Gastrocnemius medialis (tissue), 4 donors: ENCODE results near the gene PRKCD. TPM values are rescaled to one million over a fixed set of nuclear protein-coding genes. Genes with fewer than 3 reads are reported as not detected.

Experiments used
- ATAC-seq, 2 donors: fragments of 150-250 bp; one replicate each; pipeline ENCODE4 v1.9.1; 2016
- DNase-seq, 2 donors: peaks; one replicate each; pipeline ENCODE4 v3.0.0-alpha.2; 2019
- H3K27ac ChIP-seq, 4 donors: fragments of 200-600 bp; sonication (generic); 1 replicate in 1 of 4; 2 replicates in 3 of 4; pipeline ENCODE4 v1.5.1; 2016 to 2018; ENCODE audit warnings: mild to moderate bottlenecking in 2 of 4, moderate library complexity in 1 of 4
- H3K27me3 ChIP-seq, 3 donors: fragments of 200-600 bp; sonication (generic) in 2 of 3; 1 replicate in 1 of 3; 2 replicates in 2 of 3; pipeline versions ENCODE4 v1.5.1 to v1.6.0; 2016 to 2019; ENCODE audit warnings: mild to moderate bottlenecking in 1 of 3, moderate library complexity in 1 of 3
- H3K36me3 ChIP-seq, 2 donors: fragments of 200-600 bp; sonication (generic) in 1 of 2; one replicate each; pipeline ENCODE4 v1.5.1; 2017 to 2018
- H3K4me1 ChIP-seq, 2 donors: fragments of 200-600 bp; sonication (generic) in 1 of 2; one replicate each; pipeline ENCODE4 v1.5.1; 2016 to 2017; ENCODE audit warnings: mild to moderate bottlenecking in 2 of 2
- H3K4me3 ChIP-seq, 4 donors: fragments of 200-600 bp; sonication (generic) in 3 of 4; 1 replicate in 1 of 4; 2 replicates in 3 of 4; pipeline ENCODE4 v1.5.1; 2016 to 2019; ENCODE audit warnings: mild to moderate bottlenecking in 2 of 4
- H3K9me3 ChIP-seq, 3 donors: fragments of 200-600 bp; sonication (generic) in 2 of 3; 1 replicate in 1 of 3; 2 replicates in 2 of 3; pipeline ENCODE4 v1.5.1; 2016 to 2019
- POLR2A ChIP-seq, 2 donors: fragments of 450-650 bp; IDR thresholded peaks; one replicate each; pipeline ENCODE4 v1.6.1; 2017; ENCODE audit warnings: antibody characterized with exemption in 2 of 2, mild to moderate bottlenecking in 2 of 2, moderate library complexity in 2 of 2
- in situ Hi-C, 4 donors: fragments of 200-750 bp; cut with MboI; loops; one replicate each; pipeline versions ENCODE4 v1.15.0 to v1.8.0; 2017; ENCODE audit warnings: low sequenced_read_pairs in 4 of 4
- intact Hi-C: fragments of 100-400 bp; cut with DNase I; formaldehyde crosslinking; loops from one replicate; pipeline ENCODE4 v1.15.1; 2023; ENCODE audit warnings: low total_unique reads
- total RNA-seq, 4 donors: library from RNA; depleted of rRNA; stranded (reverse); fragments of >200 nt; gene quantifications; one replicate each; pipeline versions ENCODE4 v1.1.0 to v1.2.3, GENCODE V29; 2016
- TF ChIP-seq, protein P1 (sequence below), 5 experiments: fragments of 450-650 bp in 3 of 5; fragments of 200-600 bp in 2 of 5; sonication (generic) in 2 of 5; IDR thresholded peaks in 4 of 5; conservative IDR thresholded peaks in 1 of 5; 1 replicate in 4 of 5; 2 replicates in 1 of 5; pipeline ENCODE4 v1.5.1; 2016 to 2019; ENCODE audit warnings: antibody characterized with exemption in 5 of 5, mild to moderate bottlenecking in 3 of 5, moderate library complexity in 3 of 5

The PRKCD gene
- total RNA-seq, 4 donors from 2014 or later = 2.1 to 5.9 (median 3.4) TPM

DNA sequence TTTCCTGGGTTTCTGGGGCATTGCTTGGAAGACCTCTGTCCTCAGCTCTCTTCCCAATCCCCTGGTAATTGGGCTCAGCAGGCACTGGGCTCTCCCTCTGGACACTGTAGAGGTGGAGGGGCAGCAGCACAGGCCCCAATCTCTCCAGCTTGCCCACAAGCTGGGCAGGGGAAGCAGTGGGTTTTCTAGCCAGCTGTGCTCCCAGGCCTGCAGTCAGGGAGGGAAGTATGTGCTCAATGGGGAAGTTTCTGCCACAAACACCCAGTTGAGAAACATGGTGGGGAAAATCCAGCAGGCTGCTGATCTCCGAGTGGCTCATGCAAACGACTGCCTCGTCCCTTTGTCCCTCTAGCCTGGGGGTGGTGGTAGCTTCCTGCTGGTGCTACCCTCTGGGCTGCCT is 18.0 kb upstream of the PRKCD start:
- H3K36me3 ChIP-seq = no peaks in the 10 kb centered on the region
- no peak overlapping the region for H3K4me3 ChIP-seq
- in situ Hi-C loops = no loop called here
- DNase-seq (no peak), ATAC-seq (no peak)
- no peaks in the 10 kb centered on the region for H3K27me3 ChIP-seq
- H3K9me3 ChIP-seq = no peaks in the 10 kb centered on the region
- no peak overlapping the region for H3K27ac ChIP-seq
- peaks cover 1 to 13% of the 10 kb centered on the region in 2 donors for H3K4me1 ChIP-seq
- intact Hi-C loops = no loop called here
- no peak for TF ChIP-seq POLR2A (IDR thresholded peaks at IDR 0.05)
- TF ChIP-seq, protein P1, sequence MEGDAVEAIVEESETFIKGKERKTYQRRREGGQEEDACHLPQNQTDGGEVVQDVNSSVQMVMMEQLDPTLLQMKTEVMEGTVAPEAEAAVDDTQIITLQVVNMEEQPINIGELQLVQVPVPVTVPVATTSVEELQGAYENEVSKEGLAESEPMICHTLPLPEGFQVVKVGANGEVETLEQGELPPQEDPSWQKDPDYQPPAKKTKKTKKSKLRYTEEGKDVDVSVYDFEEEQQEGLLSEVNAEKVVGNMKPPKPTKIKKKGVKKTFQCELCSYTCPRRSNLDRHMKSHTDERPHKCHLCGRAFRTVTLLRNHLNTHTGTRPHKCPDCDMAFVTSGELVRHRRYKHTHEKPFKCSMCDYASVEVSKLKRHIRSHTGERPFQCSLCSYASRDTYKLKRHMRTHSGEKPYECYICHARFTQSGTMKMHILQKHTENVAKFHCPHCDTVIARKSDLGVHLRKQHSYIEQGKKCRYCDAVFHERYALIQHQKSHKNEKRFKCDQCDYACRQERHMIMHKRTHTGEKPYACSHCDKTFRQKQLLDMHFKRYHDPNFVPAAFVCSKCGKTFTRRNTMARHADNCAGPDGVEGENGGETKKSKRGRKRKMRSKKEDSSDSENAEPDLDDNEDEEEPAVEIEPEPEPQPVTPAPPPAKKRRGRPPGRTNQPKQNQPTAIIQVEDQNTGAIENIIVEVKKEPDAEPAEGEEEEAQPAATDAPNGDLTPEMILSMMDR (IDR thresholded peaks at IDR 0.05 in 4 of 5, conservative IDR thresholded peaks at IDR 0.05 in 1 of 5) = no peak

DNA sequence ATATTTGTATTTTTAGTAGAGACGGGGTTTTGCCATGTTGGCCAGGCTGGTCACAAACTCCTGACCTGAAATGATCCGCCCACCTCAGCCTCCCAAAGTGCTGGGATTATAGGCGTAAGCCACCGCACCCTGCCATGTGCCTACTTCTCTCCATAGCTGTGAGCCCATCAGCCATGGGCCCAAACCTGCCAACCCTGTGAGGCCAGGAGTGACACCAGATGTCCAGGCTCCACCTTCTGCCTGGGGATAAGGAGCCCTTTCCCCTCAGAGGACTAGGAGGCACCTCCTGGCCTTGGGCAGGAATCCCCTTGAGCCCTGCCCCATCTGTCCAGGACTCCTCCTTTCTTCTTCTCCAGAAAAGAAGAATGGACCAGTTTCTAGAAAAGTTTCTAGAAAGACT is 16.6 kb upstream of the PRKCD start:
- H3K27ac ChIP-seq = no peak overlapping the region
- no peaks in the 10 kb centered on the region for H3K9me3 ChIP-seq
- in situ Hi-C loops = no loop called here
- ATAC-seq (no peak), DNase-seq (no peak)
- TF ChIP-seq, protein P1 (IDR thresholded peaks at IDR 0.05 in 4 of 5, conservative IDR thresholded peaks at IDR 0.05 in 1 of 5) = no peak
- TF ChIP-seq POLR2A (IDR thresholded peaks at IDR 0.05) = no peak
- no peaks in the 10 kb centered on the region for H3K27me3 ChIP-seq
- peaks cover 6 to 17% of the 10 kb centered on the region in 2 donors for H3K4me1 ChIP-seq
- no peak overlapping the region for H3K4me3 ChIP-seq
- no peaks in the 10 kb centered on the region for H3K36me3 ChIP-seq
- intact Hi-C loops = no loop called here

DNA sequence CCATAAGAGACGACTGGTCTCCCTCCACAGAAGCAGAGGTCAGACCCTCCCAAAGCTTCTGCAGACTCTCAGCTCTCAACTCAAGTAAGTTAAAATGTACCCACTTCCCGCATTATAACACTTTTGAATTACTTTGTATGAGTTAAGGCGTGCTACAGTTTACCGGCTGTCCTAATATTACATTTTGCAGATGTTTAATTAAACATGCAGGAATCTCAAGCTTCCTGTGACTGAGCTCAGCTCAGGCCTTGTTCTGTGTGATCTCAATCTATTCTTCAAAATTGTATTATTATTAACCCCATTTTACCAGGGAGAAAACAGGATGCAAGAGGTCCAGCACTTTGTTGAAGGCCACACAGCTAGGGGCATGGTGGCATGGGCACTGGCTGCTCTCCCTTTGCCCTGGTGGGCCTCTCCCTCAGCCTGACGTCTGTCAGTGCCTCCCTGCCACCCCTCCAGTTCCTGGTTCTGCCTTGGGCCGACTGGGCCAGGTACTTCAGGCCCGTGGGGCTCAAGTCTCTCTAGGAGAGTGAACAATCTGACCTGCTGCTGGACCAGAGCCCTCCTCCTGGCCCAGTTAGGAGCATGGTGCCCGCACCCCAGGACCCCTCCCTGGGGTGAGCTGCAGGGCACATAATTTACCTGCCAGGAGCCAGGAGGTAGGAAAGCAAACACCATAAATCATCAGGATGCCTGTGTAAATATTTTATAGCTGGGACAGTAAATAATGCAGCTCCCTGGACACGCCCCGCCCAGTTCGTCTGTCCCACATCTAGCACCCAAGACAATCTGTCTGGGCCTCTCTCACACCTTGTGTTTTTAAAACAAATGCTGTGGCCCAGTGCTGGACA is 15.9 kb upstream of the PRKCD start:
- in situ Hi-C loops (no loop called here), intact Hi-C loops (no loop called here)
- Histone ChIP-seq H3K9me3 (no peaks in the 10 kb centered on the region), H3K27ac (no peak overlapping the region), H3K4me1 (peaks cover 6 to 17% of the 10 kb centered on the region in 2 donors), H3K4me3 (no peak overlapping the region), H3K27me3 (no peaks in the 10 kb centered on the region), H3K36me3 (no peaks in the 10 kb centered on the region)
- TF ChIP-seq POLR2A (IDR thresholded peaks at IDR 0.05) = no peak
- TF ChIP-seq, protein P1 (IDR thresholded peaks at IDR 0.05 in 4 of 5, conservative IDR thresholded peaks at IDR 0.05 in 1 of 5) = no peak
- ATAC-seq (no peak), DNase-seq (no peak)

DNA sequence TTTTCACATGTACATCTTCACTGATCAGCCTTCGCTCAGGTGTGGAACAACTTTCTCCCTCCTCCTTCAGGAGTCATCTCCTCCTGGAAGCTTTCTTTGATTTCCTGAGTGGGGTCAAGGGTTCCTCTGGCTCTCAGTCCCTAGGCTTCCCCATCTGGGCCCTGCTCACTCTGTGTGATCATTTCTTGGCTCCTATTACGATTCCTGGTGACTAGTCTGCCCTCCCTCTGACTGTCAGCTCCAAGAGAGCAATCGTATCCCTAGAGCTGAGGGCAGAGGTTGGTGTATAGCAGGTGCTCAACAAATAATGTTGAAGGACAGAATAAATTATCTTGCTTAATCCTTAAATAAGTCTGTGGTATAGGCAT is 15.3 kb upstream of the PRKCD start:
- no peak for DNase-seq
- H3K27me3 ChIP-seq = no peaks in the 10 kb centered on the region
- in situ Hi-C loops (no loop called here), intact Hi-C loops (no loop called here)
- no peaks in the 10 kb centered on the region for H3K36me3 ChIP-seq
- no peak for ATAC-seq
- H3K4me3 ChIP-seq = no peak overlapping the region
- H3K4me1 ChIP-seq = peaks cover 6 to 20% of the 10 kb centered on the region in 2 donors
- H3K27ac ChIP-seq = no peak overlapping the region
- TF ChIP-seq, protein P1 (IDR thresholded peaks at IDR 0.05 in 4 of 5, conservative IDR thresholded peaks at IDR 0.05 in 1 of 5) = no peak
- no peak for TF ChIP-seq POLR2A (IDR thresholded peaks at IDR 0.05)
- H3K9me3 ChIP-seq = no peaks in the 10 kb centered on the region
